ENCODE data around the gene DCUN1D4.
A peak's percentile ranks its signal among the peaks of the same experiment; 100 is the strongest.

DCUN1D4 gene

DNA sequence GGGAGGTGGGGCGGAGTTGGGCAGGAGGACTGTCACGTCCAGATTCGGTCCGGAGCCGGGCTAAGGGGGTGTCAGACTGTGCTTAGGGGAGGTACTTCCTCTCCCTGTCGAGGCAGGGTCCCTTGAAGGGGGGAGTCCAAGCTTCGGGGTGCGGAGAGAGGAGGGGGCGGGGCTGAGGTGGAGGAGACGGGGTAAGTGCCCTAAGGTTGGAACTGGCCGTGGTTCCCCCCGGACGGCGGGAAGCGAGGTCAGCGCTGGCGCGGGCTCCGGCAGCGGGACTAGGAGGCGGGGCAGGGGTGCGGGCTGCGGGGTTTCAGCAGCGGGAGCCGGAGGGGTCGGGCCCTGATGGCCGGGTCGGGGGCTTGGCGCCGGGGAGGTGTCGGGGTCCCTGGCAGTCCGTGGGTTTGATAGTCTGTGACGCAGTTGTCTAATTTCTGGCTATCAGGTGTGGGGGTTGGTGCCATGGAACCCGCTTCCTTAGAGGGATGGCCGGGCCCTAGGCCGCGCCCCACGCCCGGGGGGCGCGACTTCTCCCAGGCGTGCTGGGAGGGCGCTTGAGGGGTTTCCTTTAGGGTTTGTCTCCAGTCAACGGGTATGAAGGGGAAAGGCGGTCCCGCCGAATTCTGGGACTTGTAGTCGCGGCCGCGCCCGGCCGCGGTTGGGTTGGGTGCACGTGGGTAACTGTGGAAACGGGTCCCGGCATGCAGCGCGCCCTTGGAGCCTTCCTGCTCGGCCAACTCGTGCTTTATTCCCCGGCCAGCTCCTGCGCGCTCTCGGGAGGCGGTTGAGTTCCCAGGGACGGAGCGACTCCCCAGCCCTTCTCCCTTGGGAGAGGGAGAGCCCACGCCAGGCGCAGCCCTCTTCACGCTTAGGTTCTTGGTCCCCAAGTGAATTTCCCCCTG, 1.5 kb downstream of the DCUN1D4 start:
- peak overlapping the region; percentile 77 for H3K4me3 ChIP-seq (ENCODE audit: control insufficient read depth, low read depth, low read length)
- DNase-seq (ENCODE audit: low read depth) = peak; percentile 57
- TF ChIP-seq, protein P1, sequence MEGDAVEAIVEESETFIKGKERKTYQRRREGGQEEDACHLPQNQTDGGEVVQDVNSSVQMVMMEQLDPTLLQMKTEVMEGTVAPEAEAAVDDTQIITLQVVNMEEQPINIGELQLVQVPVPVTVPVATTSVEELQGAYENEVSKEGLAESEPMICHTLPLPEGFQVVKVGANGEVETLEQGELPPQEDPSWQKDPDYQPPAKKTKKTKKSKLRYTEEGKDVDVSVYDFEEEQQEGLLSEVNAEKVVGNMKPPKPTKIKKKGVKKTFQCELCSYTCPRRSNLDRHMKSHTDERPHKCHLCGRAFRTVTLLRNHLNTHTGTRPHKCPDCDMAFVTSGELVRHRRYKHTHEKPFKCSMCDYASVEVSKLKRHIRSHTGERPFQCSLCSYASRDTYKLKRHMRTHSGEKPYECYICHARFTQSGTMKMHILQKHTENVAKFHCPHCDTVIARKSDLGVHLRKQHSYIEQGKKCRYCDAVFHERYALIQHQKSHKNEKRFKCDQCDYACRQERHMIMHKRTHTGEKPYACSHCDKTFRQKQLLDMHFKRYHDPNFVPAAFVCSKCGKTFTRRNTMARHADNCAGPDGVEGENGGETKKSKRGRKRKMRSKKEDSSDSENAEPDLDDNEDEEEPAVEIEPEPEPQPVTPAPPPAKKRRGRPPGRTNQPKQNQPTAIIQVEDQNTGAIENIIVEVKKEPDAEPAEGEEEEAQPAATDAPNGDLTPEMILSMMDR (IDR thresholded peaks at IDR 0.05; ENCODE audit: control insufficient read depth, insufficient read depth, low read depth, low read length, missing control alignments) = no peak

DNA sequence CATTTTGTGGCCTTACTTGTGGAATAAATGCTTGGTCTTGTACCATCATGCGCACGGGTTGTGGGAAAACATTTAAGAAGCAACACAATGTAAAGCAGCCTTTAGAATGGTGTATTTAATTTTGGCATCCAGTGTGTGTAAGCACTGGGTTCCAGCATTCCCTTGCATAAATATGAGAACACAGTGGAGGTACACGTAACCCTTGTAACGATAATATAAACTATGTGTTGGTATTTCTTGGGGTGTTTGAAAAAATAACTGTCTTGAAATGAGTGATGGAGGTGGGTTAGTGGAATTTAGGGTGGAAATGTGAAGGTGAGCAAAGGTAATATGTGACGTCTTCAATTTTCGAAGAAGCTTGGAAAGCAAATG, 2.1 kb downstream of the DCUN1D4 start:
- TF ChIP-seq, protein P1 (IDR thresholded peaks at IDR 0.05; ENCODE audit: control insufficient read depth, insufficient read depth, low read depth, low read length, missing control alignments) = no peak

DNA sequence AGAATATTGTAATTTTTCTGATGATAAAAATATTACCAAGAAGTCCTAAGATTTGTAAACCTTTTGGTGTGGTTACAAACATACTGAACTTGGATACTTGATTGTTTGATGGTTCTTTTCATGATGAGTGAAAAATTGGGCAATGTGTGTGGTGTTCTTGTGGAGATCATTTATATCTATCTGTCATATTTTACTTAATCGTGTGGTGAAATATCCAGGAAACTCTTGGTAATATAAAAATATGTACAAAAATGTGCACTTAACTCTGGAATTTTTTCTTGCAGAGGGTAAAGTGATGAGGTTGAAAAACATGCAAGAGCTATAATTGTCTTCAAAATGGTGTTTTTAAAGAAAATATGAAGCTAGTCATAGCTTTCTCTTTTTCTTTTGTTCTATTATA, 2.8 kb downstream of the DCUN1D4 start:
- no peak for DNase-seq (ENCODE audit: low read depth)
- TF ChIP-seq, protein P1 (IDR thresholded peaks at IDR 0.05; ENCODE audit: control insufficient read depth, insufficient read depth, low read depth, low read length, missing control alignments) = no peak
- H3K4me3 ChIP-seq (ENCODE audit: control insufficient read depth, low read depth, low read length) = no peak overlapping the region

More for the DNA sequence above, 2.1 kb downstream of the DCUN1D4 start:
- no peak for DNase-seq (ENCODE audit: low read depth)
- peak overlapping the region; percentile 77 for H3K4me3 ChIP-seq (ENCODE audit: control insufficient read depth, low read depth, low read length)

DNA sequence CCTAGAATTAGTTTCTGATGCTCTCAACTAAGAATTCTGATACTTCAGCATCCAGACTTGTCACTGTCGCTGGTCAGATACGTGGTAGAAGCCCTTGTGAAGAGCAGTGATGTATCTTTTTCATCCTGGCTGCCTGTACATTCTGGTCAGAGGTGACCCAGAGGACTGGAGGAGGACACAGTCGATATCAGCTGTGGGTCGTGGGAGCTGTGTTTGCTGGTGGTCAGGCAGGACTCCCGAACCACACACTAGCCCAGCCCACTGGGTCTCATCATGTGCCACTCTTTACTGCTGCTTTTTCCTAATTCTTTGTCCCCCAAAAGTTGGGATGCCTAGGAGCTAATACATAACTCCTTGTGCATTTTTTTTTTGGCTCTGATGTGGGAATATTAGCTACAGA, 6.5 kb downstream of the DCUN1D4 start:
- no peak for DNase-seq (ENCODE audit: low read depth)
- TF ChIP-seq, protein P1 (IDR thresholded peaks at IDR 0.05; ENCODE audit: control insufficient read depth, insufficient read depth, low read depth, low read length, missing control alignments) = no peak
- H3K4me3 ChIP-seq (ENCODE audit: control insufficient read depth, low read depth, low read length) = no peak overlapping the region

DNA sequence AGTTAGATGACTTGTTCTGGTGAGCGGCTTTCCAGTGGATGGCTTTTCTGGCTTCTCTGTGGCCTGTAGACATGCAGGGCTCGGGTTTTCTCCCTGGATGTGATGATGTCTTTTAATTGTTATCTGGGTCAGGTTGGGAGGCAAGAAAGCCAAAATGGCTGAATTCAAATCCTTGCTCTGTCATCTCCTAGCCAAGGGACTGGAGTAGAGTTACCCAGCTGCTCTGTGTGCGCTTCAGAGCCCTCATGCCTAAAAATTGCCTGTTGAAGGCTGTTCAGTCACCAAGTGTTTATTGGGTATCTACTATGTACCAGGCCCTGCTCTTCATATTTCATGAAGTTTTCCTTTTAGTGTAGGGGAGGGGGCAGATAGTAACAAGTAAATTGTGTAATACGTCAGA, 7.3 kb downstream of the DCUN1D4 start:
- TF ChIP-seq, protein P1 (IDR thresholded peaks at IDR 0.05; ENCODE audit: control insufficient read depth, insufficient read depth, low read depth, low read length, missing control alignments) = no peak
- no peak overlapping the region for H3K4me3 ChIP-seq (ENCODE audit: control insufficient read depth, low read depth, low read length)
- no peak for DNase-seq (ENCODE audit: low read depth)

DNA sequence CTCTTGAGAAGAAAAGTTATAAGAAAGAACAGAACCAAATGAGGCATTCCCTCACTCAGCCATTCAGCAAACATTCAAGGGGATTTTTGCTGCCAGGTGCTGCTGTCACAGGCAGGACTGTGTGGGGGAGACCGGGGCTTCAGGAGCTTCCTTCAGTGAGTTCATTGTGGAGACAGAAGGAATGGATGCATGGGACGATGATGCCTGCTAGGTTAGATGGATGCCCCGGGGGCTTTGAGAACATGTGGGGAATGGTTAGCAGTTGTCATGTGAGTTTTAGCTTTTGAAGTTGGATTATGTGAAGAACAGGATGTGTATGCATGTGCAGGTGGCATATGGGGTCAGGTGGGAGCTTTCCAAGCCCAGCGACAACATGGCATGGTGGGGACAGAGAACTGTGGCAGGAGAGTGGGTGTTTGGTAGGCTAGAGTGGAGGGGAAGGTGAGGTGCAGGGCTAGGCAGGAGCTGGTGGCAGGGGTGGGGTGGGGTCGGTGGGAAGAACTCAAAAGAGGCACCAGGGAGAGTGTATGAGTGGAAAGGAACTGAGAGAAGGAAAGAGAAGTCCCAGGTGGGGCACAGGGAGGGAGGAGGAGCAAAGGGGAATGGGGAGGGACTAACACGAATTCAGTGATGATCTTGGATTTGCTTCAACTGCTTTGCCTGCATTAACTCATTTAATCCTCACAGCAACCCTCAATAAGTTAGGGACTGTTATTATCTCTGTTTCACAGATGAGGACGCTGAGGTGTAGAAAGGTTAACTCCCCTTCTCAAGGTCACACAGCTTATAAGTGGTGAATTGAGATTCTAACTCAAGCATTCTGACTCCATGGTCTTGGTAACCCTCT, 8.4 kb downstream of the DCUN1D4 start:
- TF ChIP-seq, protein P1 (IDR thresholded peaks at IDR 0.05; ENCODE audit: control insufficient read depth, insufficient read depth, low read depth, low read length, missing control alignments) = no peak
- DNase-seq (ENCODE audit: low read depth) = no peak
- H3K4me3 ChIP-seq (ENCODE audit: control insufficient read depth, low read depth, low read length) = no peak overlapping the region

All from AG09309 (cell line).